Suprapubic skin (tissue), 4 donors: ENCODE data around the gene COASY. TPM values are rescaled to one million over a fixed set of nuclear protein-coding genes. Genes with fewer than 3 reads are reported as not detected.

Experiments used
- DNase-seq, 2 donors: peaks; one replicate each; pipeline ENCODE4 v3.0.0-alpha.2; 2019; ENCODE audit warnings: low spot score in 2 of 2
- H3K27ac ChIP-seq: fragments of 200-600 bp; sonication (generic); one replicate; pipeline ENCODE4 v1.5.1; 2019
- H3K27me3 ChIP-seq: fragments of 200-600 bp; sonication (generic); one replicate; pipeline ENCODE4 v1.5.1; 2019
- H3K36me3 ChIP-seq: fragments of 200-600 bp; sonication (generic); one replicate; pipeline ENCODE4 v1.5.1; 2019
- H3K4me1 ChIP-seq: fragments of 200-600 bp; sonication (generic); one replicate; pipeline ENCODE4 v1.5.1; 2019
- H3K4me3 ChIP-seq: fragments of 200-600 bp; sonication (generic); one replicate; pipeline ENCODE4 v1.5.1; 2019; ENCODE audit warnings: mild to moderate bottlenecking
- H3K9me3 ChIP-seq: fragments of 200-600 bp; sonication (generic); one replicate; pipeline ENCODE4 v1.5.1; 2019
- EP300 ChIP-seq: sonication (generic); formaldehyde crosslinking; IDR thresholded peaks from one replicate; pipeline ENCODE4 v1.6.1; 2017; ENCODE audit warnings: antibody characterized with exemption
- POLR2A ChIP-seq, 2 donors: fragments of 450-650 bp; IDR thresholded peaks; one replicate each; pipeline ENCODE4 v1.6.1; 2017; ENCODE audit warnings: antibody characterized with exemption in 2 of 2, mild to moderate bottlenecking in 2 of 2, moderate library complexity in 2 of 2
- POLR2AphosphoS5 ChIP-seq, 3 donors: sonication (generic); formaldehyde crosslinking; IDR thresholded peaks; one replicate each; pipeline ENCODE4 v1.6.1; 2017; ENCODE audit warnings: antibody characterized with exemption in 3 of 3
- WGBS: methylation state at CpG from one replicate; pipeline ENCODE4 v1.1.5; 2018; 5-methylcytosine and 5-hydroxymethylcytosine counted together
- total RNA-seq, 4 donors: library from RNA; depleted of rRNA; stranded (reverse); fragments of >200 nt; gene quantifications; one replicate each; pipeline ENCODE4 v1.1.0, GENCODE V29; 2016
- TF ChIP-seq, protein P1 (sequence below), 2 donors: fragments of 200-600 bp in 1 of 2; fragments of 450-650 bp in 1 of 2; sonication (generic) in 1 of 2; IDR thresholded peaks; one replicate each; pipeline ENCODE4 v1.5.1; 2016 to 2019; ENCODE audit warnings: antibody characterized with exemption in 2 of 2, mild to moderate bottlenecking in 1 of 2, moderate library complexity in 1 of 2

COASY gene
- total RNA-seq, 4 donors from 2014 or later, result 41.1 to 54.0 (median 46.0) TPM

DNA sequence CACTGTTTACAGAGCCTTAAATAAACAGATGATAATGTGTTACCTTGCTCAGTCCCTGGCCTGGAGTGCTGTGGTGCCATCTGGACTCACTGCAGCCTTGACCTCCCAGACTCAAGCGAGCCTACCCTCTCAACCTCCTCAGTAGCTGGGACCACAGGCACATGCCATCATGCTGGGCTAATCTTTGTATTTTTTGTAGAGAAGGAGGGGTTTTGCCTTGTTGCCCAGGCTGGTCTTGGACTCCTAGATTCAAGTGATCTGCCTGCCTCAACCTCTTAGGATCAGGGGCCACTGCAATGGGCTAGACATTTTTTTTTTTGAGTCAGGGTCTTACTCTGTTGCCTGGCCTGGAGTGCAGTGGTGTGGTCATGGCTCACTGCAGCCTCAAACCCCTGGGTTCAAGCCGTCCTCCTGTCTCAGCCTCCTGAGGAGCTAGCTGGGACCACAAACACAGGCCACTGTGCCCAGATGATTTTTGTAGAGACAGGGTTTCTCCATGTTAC, 30.9 kb upstream of the COASY start:
- no peaks in the 10 kb centered on the region for H3K9me3 ChIP-seq

DNA sequence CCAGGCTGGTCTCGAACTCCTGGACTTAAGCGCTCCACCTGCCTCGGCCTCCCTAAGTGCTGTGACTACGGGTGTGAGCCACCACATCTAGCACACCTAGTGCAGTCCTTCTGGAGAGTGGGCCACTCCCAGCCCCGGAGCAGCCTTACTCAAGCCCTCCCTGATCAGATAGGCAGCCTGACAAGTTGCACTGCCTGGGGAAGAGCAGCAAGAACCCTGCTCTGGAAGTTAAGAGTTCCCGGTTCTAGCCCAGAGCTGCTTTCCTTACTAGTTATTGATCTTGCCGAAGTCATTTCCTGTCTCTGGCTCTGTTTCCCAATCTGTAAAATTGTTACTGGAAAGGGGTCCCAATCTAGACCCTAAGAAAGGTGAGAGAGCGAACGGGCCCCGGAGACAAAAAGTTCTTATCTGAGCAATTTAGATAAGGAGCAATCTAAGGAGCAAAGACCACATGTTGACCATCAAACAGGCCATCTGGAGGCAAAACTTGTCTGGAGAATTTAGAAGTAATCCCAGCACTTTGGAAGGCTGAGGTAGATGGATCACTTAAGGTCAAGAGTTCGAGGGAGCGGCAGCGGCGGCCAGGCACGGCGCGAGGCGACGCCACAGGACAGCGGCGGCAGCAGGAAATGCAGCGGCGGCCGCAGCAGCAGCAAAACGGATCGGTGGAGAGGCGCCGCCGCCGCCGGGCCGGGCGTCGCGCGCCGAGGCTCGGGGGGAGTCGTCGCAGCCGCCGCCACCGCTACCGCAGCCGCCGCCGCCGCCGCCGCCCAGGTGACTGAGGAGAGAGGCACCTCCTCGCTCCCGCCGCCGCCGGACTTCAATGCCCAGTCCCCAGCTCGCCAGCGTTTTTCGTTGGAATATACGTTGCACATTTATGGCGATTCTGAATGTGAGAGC, 30.2 kb upstream of the COASY start:
- Histone ChIP-seq H3K36me3 (no peaks in the 10 kb centered on the region), H3K4me3 (peak overlapping the region; percentile 56), H3K9me3 (no peaks in the 10 kb centered on the region), H3K27ac (peak overlapping the region; percentile 79), H3K4me1 (peaks cover 47% of the 10 kb centered on the region), H3K27me3 (no peaks in the 10 kb centered on the region)
- TF ChIP-seq, protein P1, sequence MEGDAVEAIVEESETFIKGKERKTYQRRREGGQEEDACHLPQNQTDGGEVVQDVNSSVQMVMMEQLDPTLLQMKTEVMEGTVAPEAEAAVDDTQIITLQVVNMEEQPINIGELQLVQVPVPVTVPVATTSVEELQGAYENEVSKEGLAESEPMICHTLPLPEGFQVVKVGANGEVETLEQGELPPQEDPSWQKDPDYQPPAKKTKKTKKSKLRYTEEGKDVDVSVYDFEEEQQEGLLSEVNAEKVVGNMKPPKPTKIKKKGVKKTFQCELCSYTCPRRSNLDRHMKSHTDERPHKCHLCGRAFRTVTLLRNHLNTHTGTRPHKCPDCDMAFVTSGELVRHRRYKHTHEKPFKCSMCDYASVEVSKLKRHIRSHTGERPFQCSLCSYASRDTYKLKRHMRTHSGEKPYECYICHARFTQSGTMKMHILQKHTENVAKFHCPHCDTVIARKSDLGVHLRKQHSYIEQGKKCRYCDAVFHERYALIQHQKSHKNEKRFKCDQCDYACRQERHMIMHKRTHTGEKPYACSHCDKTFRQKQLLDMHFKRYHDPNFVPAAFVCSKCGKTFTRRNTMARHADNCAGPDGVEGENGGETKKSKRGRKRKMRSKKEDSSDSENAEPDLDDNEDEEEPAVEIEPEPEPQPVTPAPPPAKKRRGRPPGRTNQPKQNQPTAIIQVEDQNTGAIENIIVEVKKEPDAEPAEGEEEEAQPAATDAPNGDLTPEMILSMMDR (IDR thresholded peaks at IDR 0.05), result peak; percentile 23 to 60
- no peak for TF ChIP-seq EP300
- 10% methylated on average over 59 of the region's 60 CpGs for WGBS
- DNase-seq, result no peak

More for the DNA sequence above, 30.9 kb upstream of the COASY start:
- 88% methylated on average over 2 of the region's 2 CpGs for WGBS
- DNase-seq, result no peak
- no peak overlapping the region for H3K4me3 ChIP-seq
- H3K27ac ChIP-seq, result no peak overlapping the region
- H3K27me3 ChIP-seq, result no peaks in the 10 kb centered on the region
- no peaks in the 10 kb centered on the region for H3K36me3 ChIP-seq
- H3K4me1 ChIP-seq, result peaks cover 48% of the 10 kb centered on the region
- TF ChIP-seq EP300 (no peak), POLR2A (IDR thresholded peaks at IDR 0.05) (no peak), POLR2AphosphoS5 (IDR thresholded peaks at IDR 0.05) (no peak)
- TF ChIP-seq, protein P1 (IDR thresholded peaks at IDR 0.05), result no peak

DNA sequence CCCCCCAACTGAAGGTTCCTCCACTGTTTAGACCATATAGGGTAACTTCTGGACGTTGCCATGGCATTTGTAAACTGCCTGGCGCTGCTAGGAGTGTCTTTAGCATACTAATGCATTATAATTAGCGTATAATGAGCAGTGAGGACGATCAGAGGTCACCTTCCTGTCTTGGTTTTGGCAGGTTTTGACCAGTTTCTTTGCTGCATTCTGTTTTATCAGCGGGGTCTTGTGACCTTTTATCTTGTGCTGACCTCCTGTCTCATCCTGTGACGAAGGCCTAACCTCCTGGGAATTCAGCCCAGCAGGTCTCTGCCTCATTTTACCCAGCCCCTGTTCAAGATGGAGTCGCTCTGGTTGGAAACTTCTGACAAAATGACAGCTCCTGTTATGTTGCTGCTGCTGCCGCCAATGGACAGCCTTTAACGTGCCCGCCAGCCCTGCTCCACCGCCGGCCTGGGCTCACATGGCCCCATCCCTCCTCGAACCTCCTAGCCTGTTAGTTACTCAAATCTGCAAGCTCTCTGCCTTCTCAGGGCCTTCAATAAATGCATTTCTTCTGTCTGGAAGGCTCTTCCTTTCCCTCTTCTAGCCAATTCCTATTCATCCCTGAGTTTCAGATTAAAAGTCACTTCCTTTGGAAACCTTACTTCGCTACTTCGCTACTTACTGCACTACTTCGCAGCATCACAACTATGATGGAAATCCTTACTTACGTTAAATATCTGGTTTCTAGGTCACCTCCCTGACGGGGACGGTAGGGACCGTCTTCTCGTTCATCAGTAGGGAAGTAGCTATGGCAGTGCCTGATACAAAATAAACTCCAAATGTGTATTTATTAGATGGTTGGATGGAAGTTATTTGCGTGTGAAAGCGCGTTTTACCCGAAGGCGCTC, 26.5 kb upstream of the COASY start:
- H3K36me3 ChIP-seq, result peaks cover 18% of the 10 kb centered on the region
- H3K27me3 ChIP-seq, result no peaks in the 10 kb centered on the region
- DNase-seq, result no peak
- H3K4me1 ChIP-seq, result peaks cover 40% of the 10 kb centered on the region
- TF ChIP-seq EP300, result peak; percentile 33
- TF ChIP-seq, protein P1 (IDR thresholded peaks at IDR 0.05), result no peak
- peak overlapping the region; percentile 95 for H3K27ac ChIP-seq
- no peaks in the 10 kb centered on the region for H3K9me3 ChIP-seq
- H3K4me3 ChIP-seq, result peak overlapping the region; percentile 84
- 41% methylated on average over 26 of the region's 26 CpGs for WGBS

DNA sequence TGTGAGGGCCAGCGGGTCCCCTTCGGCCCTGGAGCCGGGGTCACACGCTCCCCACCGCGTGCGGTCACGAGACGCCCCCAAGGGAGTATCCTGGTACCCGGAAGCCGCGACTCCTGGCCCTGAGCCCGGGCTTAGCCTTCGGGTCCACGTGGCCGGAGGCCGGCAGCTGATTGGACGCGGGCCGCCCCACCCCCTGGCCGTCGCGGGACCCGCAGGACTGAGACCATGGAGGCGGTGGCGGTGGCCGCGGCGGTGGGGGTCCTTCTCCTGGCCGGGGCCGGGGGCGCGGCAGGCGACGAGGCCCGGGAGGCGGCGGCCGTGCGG, 25.9 kb upstream of the COASY start, which contains the start of gene NAGLU:
Gene NAGLU, plus strand, starts transcription at position 194 of the 324 bp plus-strand sequence. Its CDS starts 32 bp downstream, at position 226.
- peak in 1 of 2 donors; percentile 82 for TF ChIP-seq POLR2A (IDR thresholded peaks at IDR 0.05)
- no peak for TF ChIP-seq EP300
- peak; percentile 57 to 86 (median 68) for TF ChIP-seq POLR2AphosphoS5 (IDR thresholded peaks at IDR 0.05)
- TF ChIP-seq, protein P1 (IDR thresholded peaks at IDR 0.05), result no peak
- peak within 1 kb of the TSS; percentile 84 for H3K4me3 ChIP-seq
- WGBS, result 0% methylated on average over 15 of the region's 40 CpGs
- peak; percentile 98 to 99 for DNase-seq
- H3K27ac ChIP-seq, result peak within 1 kb of the TSS; percentile 95
- no peaks in the 10 kb centered on the region for H3K9me3 ChIP-seq
- peaks cover 23% of the 10 kb centered on the region for H3K36me3 ChIP-seq
- H3K4me1 ChIP-seq, result peaks cover 34% of the 10 kb centered on the region
- H3K27me3 ChIP-seq, result no peaks in the 10 kb centered on the region
